Suprapubic skin (tissue), 4 donors: ENCODE data around the gene NHEJ1. TPM values are rescaled to one million over a fixed set of nuclear protein-coding genes. Genes with fewer than 3 reads are reported as not detected.

Experiments used
- DNase-seq, 2 donors: peaks; one replicate each; pipeline ENCODE4 v3.0.0-alpha.2; 2019; ENCODE audit warnings: low spot score in 2 of 2
- H3K27ac ChIP-seq: fragments of 200-600 bp; sonication (generic); one replicate; pipeline ENCODE4 v1.5.1; 2019
- H3K27me3 ChIP-seq: fragments of 200-600 bp; sonication (generic); one replicate; pipeline ENCODE4 v1.5.1; 2019
- H3K36me3 ChIP-seq: fragments of 200-600 bp; sonication (generic); one replicate; pipeline ENCODE4 v1.5.1; 2019
- H3K4me1 ChIP-seq: fragments of 200-600 bp; sonication (generic); one replicate; pipeline ENCODE4 v1.5.1; 2019
- H3K4me3 ChIP-seq: fragments of 200-600 bp; sonication (generic); one replicate; pipeline ENCODE4 v1.5.1; 2019; ENCODE audit warnings: mild to moderate bottlenecking
- H3K9me3 ChIP-seq: fragments of 200-600 bp; sonication (generic); one replicate; pipeline ENCODE4 v1.5.1; 2019
- EP300 ChIP-seq: sonication (generic); formaldehyde crosslinking; IDR thresholded peaks from one replicate; pipeline ENCODE4 v1.6.1; 2017; ENCODE audit warnings: antibody characterized with exemption
- POLR2A ChIP-seq, 2 donors: fragments of 450-650 bp; IDR thresholded peaks; one replicate each; pipeline ENCODE4 v1.6.1; 2017; ENCODE audit warnings: antibody characterized with exemption in 2 of 2, mild to moderate bottlenecking in 2 of 2, moderate library complexity in 2 of 2
- POLR2AphosphoS5 ChIP-seq, 3 donors: sonication (generic); formaldehyde crosslinking; IDR thresholded peaks; one replicate each; pipeline ENCODE4 v1.6.1; 2017; ENCODE audit warnings: antibody characterized with exemption in 3 of 3
- WGBS: methylation state at CpG from one replicate; pipeline ENCODE4 v1.1.5; 2018; 5-methylcytosine and 5-hydroxymethylcytosine counted together
- total RNA-seq, 4 donors: library from RNA; depleted of rRNA; stranded (reverse); fragments of >200 nt; gene quantifications; one replicate each; pipeline ENCODE4 v1.1.0, GENCODE V29; 2016
- TF ChIP-seq, protein P1 (sequence below), 2 donors: fragments of 200-600 bp in 1 of 2; fragments of 450-650 bp in 1 of 2; sonication (generic) in 1 of 2; IDR thresholded peaks; one replicate each; pipeline ENCODE4 v1.5.1; 2016 to 2019; ENCODE audit warnings: antibody characterized with exemption in 2 of 2, mild to moderate bottlenecking in 1 of 2, moderate library complexity in 1 of 2

The NHEJ1 gene
- total RNA-seq, 4 donors from 2014 or later = 15.7 to 19.2 (median 18.3) TPM

- Histone ChIP-seq H3K4me1 (no peaks in the 10 kb centered on the region), H3K27me3 (peaks cover 5% of the 10 kb centered on the region), H3K4me3 (no peak overlapping the region), H3K9me3 (no peaks in the 10 kb centered on the region), H3K36me3 (no peaks in the 10 kb centered on the region), H3K27ac (no peak overlapping the region)
- TF ChIP-seq, protein P1, sequence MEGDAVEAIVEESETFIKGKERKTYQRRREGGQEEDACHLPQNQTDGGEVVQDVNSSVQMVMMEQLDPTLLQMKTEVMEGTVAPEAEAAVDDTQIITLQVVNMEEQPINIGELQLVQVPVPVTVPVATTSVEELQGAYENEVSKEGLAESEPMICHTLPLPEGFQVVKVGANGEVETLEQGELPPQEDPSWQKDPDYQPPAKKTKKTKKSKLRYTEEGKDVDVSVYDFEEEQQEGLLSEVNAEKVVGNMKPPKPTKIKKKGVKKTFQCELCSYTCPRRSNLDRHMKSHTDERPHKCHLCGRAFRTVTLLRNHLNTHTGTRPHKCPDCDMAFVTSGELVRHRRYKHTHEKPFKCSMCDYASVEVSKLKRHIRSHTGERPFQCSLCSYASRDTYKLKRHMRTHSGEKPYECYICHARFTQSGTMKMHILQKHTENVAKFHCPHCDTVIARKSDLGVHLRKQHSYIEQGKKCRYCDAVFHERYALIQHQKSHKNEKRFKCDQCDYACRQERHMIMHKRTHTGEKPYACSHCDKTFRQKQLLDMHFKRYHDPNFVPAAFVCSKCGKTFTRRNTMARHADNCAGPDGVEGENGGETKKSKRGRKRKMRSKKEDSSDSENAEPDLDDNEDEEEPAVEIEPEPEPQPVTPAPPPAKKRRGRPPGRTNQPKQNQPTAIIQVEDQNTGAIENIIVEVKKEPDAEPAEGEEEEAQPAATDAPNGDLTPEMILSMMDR (IDR thresholded peaks at IDR 0.05) = no peak
- no peak for TF ChIP-seq EP300
- TF ChIP-seq POLR2A (IDR thresholded peaks at IDR 0.05) = no peak
- no peak for TF ChIP-seq POLR2AphosphoS5 (IDR thresholded peaks at IDR 0.05)
- 81% methylated on average over 12 of the region's 12 CpGs for WGBS
- DNase-seq = peak in 1 of 2 donors; percentile 35
Observed at GRCh38 chr2:219199470-219200211, 39.0 kb upstream of the NHEJ1 start.

- peaks cover 5% of the 10 kb centered on the region for H3K27me3 ChIP-seq
- TF ChIP-seq EP300 (no peak), POLR2AphosphoS5 (IDR thresholded peaks at IDR 0.05) (no peak), POLR2A (IDR thresholded peaks at IDR 0.05) (no peak)
- TF ChIP-seq, protein P1 (IDR thresholded peaks at IDR 0.05) = no peak
- H3K4me1 ChIP-seq = no peaks in the 10 kb centered on the region
- H3K9me3 ChIP-seq = no peaks in the 10 kb centered on the region
- H3K36me3 ChIP-seq = no peaks in the 10 kb centered on the region
- DNase-seq = peak in 1 of 2 donors; percentile 2
- no peak overlapping the region for H3K27ac ChIP-seq
- no peak overlapping the region for H3K4me3 ChIP-seq
- 81% methylated on average over 4 of the region's 5 CpGs for WGBS
Observed at GRCh38 chr2:219198974-219199373, 38.4 kb upstream of the NHEJ1 start.

GRCh38 chr2:219197388-219197787, 36.8 kb upstream of the NHEJ1 start:
- Histone ChIP-seq H3K4me1 (no peaks in the 10 kb centered on the region), H3K27me3 (peaks cover 5% of the 10 kb centered on the region), H3K4me3 (no peak overlapping the region), H3K9me3 (no peaks in the 10 kb centered on the region), H3K27ac (no peak overlapping the region), H3K36me3 (no peaks in the 10 kb centered on the region)
- peak in 1 of 2 donors; percentile 5 for DNase-seq
- WGBS = 94% methylated on average over 1 of the region's 1 CpG
- TF ChIP-seq, protein P1 (IDR thresholded peaks at IDR 0.05) = no peak
- TF ChIP-seq POLR2A (IDR thresholded peaks at IDR 0.05) (no peak), EP300 (no peak), POLR2AphosphoS5 (IDR thresholded peaks at IDR 0.05) (no peak)

DNA sequence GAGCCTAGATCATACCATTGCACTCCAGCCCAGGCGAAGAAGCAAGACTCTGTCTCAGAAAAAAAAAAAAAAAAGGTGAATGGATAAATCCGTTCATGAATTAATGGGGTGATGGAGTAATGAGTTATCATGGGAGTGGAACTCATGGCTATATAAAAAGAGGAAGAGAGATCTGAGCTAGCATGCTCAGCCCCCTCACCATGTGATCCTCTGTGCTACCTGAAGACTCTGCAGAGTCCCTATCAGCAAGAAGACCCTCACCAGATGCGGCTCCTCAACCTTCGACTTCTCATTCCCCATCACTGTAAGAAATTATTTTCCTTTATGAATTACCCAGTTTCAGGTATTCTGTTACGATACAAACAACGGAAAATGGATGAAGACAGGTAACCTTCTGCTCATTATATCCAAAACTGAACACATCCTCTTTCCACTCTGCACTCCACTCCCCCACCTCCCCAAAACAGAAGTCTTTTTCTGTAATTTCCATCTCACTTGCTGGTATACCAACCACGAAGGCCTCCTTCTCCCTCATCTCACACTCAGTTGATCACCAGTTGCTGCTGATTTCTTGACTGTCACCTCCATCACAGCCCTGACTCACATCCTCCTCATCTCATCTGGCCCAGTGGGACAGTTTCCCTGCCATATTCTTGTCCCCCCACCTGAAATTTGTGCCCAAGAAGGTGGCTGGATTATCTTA, 26.3 kb upstream of the NHEJ1 start:
- DNase-seq = peak in 1 of 2 donors; percentile 6
- Histone ChIP-seq H3K36me3 (peaks cover 28% of the 10 kb centered on the region), H3K27me3 (no peaks in the 10 kb centered on the region), H3K9me3 (no peaks in the 10 kb centered on the region), H3K4me1 (no peaks in the 10 kb centered on the region), H3K27ac (no peak overlapping the region), H3K4me3 (no peak overlapping the region)
- TF ChIP-seq EP300 = no peak
- TF ChIP-seq, protein P1 (IDR thresholded peaks at IDR 0.05) = no peak
- no peak for TF ChIP-seq POLR2A (IDR thresholded peaks at IDR 0.05)
- no peak for TF ChIP-seq POLR2AphosphoS5 (IDR thresholded peaks at IDR 0.05)
- 85% methylated on average over 7 of the region's 7 CpGs for WGBS

- no peaks in the 10 kb centered on the region for H3K9me3 ChIP-seq
- WGBS = 88% methylated on average over 2 of the region's 2 CpGs
- peak in 1 of 2 donors; percentile 2 for DNase-seq
- H3K36me3 ChIP-seq = peaks cover 54% of the 10 kb centered on the region
- no peak overlapping the region for H3K4me3 ChIP-seq
- TF ChIP-seq POLR2A (IDR thresholded peaks at IDR 0.05) = no peak
- TF ChIP-seq, protein P1 (IDR thresholded peaks at IDR 0.05) = no peak
- TF ChIP-seq EP300 = no peak
- no peak for TF ChIP-seq POLR2AphosphoS5 (IDR thresholded peaks at IDR 0.05)
- H3K4me1 ChIP-seq = peaks cover 11% of the 10 kb centered on the region
- no peaks in the 10 kb centered on the region for H3K27me3 ChIP-seq
- no peak overlapping the region for H3K27ac ChIP-seq
Observed at GRCh38 chr2:219184121-219184520, 23.5 kb upstream of the NHEJ1 start.
